ENCODE data around the gene RFX4.

The RFX4 gene

DNA sequence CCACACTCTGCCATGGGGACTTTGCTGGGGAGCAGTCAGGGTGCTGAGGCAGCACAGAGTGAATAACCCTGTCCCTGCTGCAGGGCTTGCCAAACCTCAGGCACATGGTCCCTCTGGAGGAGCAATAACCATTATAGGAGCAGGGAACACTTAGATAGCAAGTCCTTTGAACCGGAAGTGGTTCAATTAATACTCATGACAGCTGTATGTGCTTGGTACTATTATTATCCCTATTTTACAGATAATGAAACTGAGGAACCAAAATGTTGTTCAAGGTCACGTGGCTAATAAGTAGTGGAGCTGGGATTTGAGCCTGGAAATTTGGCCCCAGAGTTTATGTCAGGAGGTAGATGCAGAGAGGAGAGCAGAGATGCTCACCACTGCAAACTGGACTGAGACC is 49.0 kb downstream of the RFX4 start:
- Histone ChIP-seq H2AFZ (ENCODE audit: low read length) (no peak overlapping the region), H3K4me2 (ENCODE audit: low read depth, low read length, poor library complexity, severe bottlenecking) (no peak overlapping the region), H3K9ac (ENCODE audit: low read depth, low read length, poor library complexity, severe bottlenecking) (no peak overlapping the region), H3K36me3 (ENCODE audit: insufficient read depth, low read length) (no peaks in the 10 kb centered on the region), H3K9me3 (ENCODE audit: insufficient read depth, low read depth, low read length) (no peaks in the 10 kb centered on the region), H3K4me3 (ENCODE audit: low read length, poor library complexity, severe bottlenecking) (no peak overlapping the region), H3K27me3 (ENCODE audit: insufficient read depth, low read length, poor library complexity, severe bottlenecking) (no peaks in the 10 kb centered on the region), H3F3A (ENCODE audit: low read depth) (no peaks in the 10 kb centered on the region), H3K9me2 (replicated peaks; ENCODE audit: low read depth, low read length) (no peaks in the 10 kb centered on the region), H3K4me1 (ENCODE audit: insufficient read depth, low read length, poor library complexity, severe bottlenecking) (no peaks in the 10 kb centered on the region), H4K20me1 (ENCODE audit: insufficient read depth, low read length, poor library complexity, severe bottlenecking) (no peaks in the 10 kb centered on the region), H3K79me2 (ENCODE audit: insufficient read depth, low read length) (no peaks in the 10 kb centered on the region)
- no peak for TF ChIP-seq EZH2phosphoT487 (IDR thresholded peaks at IDR 0.05; ENCODE audit: borderline replicate concordance)
- TF ChIP-seq, protein P1, sequence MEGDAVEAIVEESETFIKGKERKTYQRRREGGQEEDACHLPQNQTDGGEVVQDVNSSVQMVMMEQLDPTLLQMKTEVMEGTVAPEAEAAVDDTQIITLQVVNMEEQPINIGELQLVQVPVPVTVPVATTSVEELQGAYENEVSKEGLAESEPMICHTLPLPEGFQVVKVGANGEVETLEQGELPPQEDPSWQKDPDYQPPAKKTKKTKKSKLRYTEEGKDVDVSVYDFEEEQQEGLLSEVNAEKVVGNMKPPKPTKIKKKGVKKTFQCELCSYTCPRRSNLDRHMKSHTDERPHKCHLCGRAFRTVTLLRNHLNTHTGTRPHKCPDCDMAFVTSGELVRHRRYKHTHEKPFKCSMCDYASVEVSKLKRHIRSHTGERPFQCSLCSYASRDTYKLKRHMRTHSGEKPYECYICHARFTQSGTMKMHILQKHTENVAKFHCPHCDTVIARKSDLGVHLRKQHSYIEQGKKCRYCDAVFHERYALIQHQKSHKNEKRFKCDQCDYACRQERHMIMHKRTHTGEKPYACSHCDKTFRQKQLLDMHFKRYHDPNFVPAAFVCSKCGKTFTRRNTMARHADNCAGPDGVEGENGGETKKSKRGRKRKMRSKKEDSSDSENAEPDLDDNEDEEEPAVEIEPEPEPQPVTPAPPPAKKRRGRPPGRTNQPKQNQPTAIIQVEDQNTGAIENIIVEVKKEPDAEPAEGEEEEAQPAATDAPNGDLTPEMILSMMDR (conservative IDR thresholded peaks at IDR 0.05; ENCODE audit: low read length) = no peak

DNA sequence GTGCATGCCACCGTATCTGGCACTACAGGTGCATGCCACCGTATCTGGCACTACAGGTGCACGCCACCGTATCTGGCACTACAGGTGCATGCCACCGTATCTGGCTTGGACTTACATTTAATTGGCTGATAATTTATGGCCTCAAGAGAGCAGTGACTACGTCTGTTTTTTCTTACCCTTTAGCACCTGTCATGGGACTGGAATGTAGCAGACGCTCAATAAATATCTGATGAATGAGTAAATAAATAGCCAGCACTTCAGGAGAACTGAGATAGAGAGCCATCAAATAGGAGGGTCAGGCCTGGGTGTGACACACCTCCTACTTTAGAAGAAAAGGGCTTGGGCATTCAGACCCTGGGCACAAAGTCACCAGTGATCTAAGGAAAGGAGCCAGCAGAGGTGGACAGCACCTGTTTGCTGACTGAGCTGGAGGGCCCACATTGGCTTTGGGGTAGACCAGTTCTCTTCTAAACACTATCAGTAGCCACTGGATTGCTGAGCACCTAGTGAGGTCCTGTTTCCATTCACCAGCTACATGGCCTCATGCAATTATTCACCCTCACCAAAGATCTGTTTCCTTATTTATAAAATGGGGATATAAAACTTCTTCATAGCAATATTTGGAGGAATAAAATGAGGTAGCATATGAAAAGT is 50.1 kb downstream of the RFX4 start:
- Histone ChIP-seq H3F3A (ENCODE audit: low read depth) (no peaks in the 10 kb centered on the region), H4K20me1 (ENCODE audit: insufficient read depth, low read length, poor library complexity, severe bottlenecking) (no peaks in the 10 kb centered on the region), H3K9me3 (ENCODE audit: insufficient read depth, low read depth, low read length) (no peaks in the 10 kb centered on the region), H3K79me2 (ENCODE audit: insufficient read depth, low read length) (no peaks in the 10 kb centered on the region), H2AFZ (ENCODE audit: low read length) (no peak overlapping the region), H3K4me3 (ENCODE audit: low read length, poor library complexity, severe bottlenecking) (no peak overlapping the region), H3K36me3 (ENCODE audit: insufficient read depth, low read length) (no peaks in the 10 kb centered on the region), H3K4me1 (ENCODE audit: insufficient read depth, low read length, poor library complexity, severe bottlenecking) (no peaks in the 10 kb centered on the region), H3K9ac (ENCODE audit: low read depth, low read length, poor library complexity, severe bottlenecking) (no peak overlapping the region), H3K4me2 (ENCODE audit: low read depth, low read length, poor library complexity, severe bottlenecking) (no peak overlapping the region), H3K9me2 (replicated peaks; ENCODE audit: low read depth, low read length) (no peaks in the 10 kb centered on the region), H3K27me3 (ENCODE audit: insufficient read depth, low read length, poor library complexity, severe bottlenecking) (no peaks in the 10 kb centered on the region)
- TF ChIP-seq, protein P1 (conservative IDR thresholded peaks at IDR 0.05; ENCODE audit: low read length) = no peak
- no peak for TF ChIP-seq EZH2phosphoT487 (IDR thresholded peaks at IDR 0.05; ENCODE audit: borderline replicate concordance)

DNA sequence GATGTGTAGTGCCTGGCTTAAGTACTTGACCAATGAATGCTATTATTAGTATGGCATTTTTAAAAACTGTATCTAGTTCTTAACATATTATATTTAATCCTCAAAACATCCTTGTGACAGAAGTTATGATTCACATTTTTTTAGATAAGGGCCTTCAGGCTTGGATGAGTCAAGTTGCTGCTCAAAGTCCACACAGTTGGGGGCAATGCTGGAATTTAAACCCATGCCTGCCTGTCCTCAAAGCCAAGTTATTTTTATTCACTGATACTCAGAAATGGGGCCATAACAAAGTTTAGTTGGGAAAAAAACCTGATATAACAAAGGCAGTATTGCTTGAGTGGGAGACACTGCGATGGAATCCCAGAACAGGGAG is 50.6 kb downstream of the RFX4 start:
- no peak overlapping the region for H3K4me2 ChIP-seq (ENCODE audit: low read depth, low read length, poor library complexity, severe bottlenecking)
- no peaks in the 10 kb centered on the region for H3K9me3 ChIP-seq (ENCODE audit: insufficient read depth, low read depth, low read length)
- H2AFZ ChIP-seq (ENCODE audit: low read length) = no peak overlapping the region

More for the DNA sequence above, 50.6 kb downstream of the RFX4 start:
- H3K4me1 ChIP-seq (ENCODE audit: insufficient read depth, low read length, poor library complexity, severe bottlenecking) = no peaks in the 10 kb centered on the region
- H3K27me3 ChIP-seq (ENCODE audit: insufficient read depth, low read length, poor library complexity, severe bottlenecking) = no peaks in the 10 kb centered on the region
- no peaks in the 10 kb centered on the region for H3F3A ChIP-seq (ENCODE audit: low read depth)
- H3K79me2 ChIP-seq (ENCODE audit: insufficient read depth, low read length) = no peaks in the 10 kb centered on the region
- H3K4me3 ChIP-seq (ENCODE audit: low read length, poor library complexity, severe bottlenecking) = no peak overlapping the region
- H4K20me1 ChIP-seq (ENCODE audit: insufficient read depth, low read length, poor library complexity, severe bottlenecking) = no peaks in the 10 kb centered on the region
- H3K9ac ChIP-seq (ENCODE audit: low read depth, low read length, poor library complexity, severe bottlenecking) = no peak overlapping the region
- H3K9me2 ChIP-seq (replicated peaks; ENCODE audit: low read depth, low read length) = no peaks in the 10 kb centered on the region
- TF ChIP-seq EZH2phosphoT487 (IDR thresholded peaks at IDR 0.05; ENCODE audit: borderline replicate concordance) = no peak
- TF ChIP-seq, protein P1 (conservative IDR thresholded peaks at IDR 0.05; ENCODE audit: low read length) = no peak
- H3K36me3 ChIP-seq (ENCODE audit: insufficient read depth, low read length) = no peaks in the 10 kb centered on the region

All from Loucy (cell line).